Subcutaneous abdominal adipose tissue (tissue), 5 donors: ENCODE data around the gene CYSLTR2.
A peak's percentile ranks its signal among the peaks of the same experiment; 100 is the strongest.
"Not testable (repeated sequence)": the region's sequence is repeated elsewhere in the genome, so short reads cannot be mapped to it uniquely, and the experiment has no call there.

ENCODE experiments used
- H3K27ac ChIP-seq: one replicate; pipeline ENCODE4 v1.7.0; 2013; ENCODE audit warnings: low read depth, mild to moderate bottlenecking, inconsistent platforms, low read length, moderate library complexity
- H3K27me3 ChIP-seq, 5 donors: one replicate each; pipeline ENCODE4 v1.7.0; 2013; ENCODE audit warnings: low read length in 5 of 5, inconsistent platforms in 1 of 5; ENCODE audit not compliant: control insufficient read depth in 5 of 5, insufficient read depth in 4 of 5
- H3K36me3 ChIP-seq, 5 donors: one replicate each; pipeline ENCODE4 v1.7.0; 2013; ENCODE audit warnings: low read length in 5 of 5; ENCODE audit not compliant: control insufficient read depth in 5 of 5, insufficient read depth in 5 of 5
- H3K4me1 ChIP-seq, 5 donors: one replicate each; pipeline ENCODE4 v1.7.0; 2013; ENCODE audit warnings: low read length in 5 of 5, mild to moderate bottlenecking in 3 of 5, moderate library complexity in 1 of 5; ENCODE audit not compliant: control insufficient read depth in 5 of 5, insufficient read depth in 5 of 5
- H3K4me3 ChIP-seq, 5 donors: one replicate each; pipeline ENCODE4 v1.7.0; 2013; ENCODE audit warnings: low read length in 5 of 5, low read depth in 1 of 5
- H3K9ac ChIP-seq, 5 donors: one replicate each; pipeline ENCODE4 v1.7.0; 2013; ENCODE audit warnings: low read length in 5 of 5, mild to moderate bottlenecking in 4 of 5, moderate library complexity in 3 of 5
- H3K9me3 ChIP-seq, 5 donors: one replicate each; pipeline ENCODE4 v1.7.0; 2013; ENCODE audit warnings: low read length in 5 of 5; ENCODE audit not compliant: control insufficient read depth in 5 of 5
- donor health status: healthy.
- donor health status: healthy.
- donor health status: healthy.
- donor health status: healthy.
- donor health status: healthy.

Gene CYSLTR2

GRCh38 chr13:48654511-48654910, 782 bp downstream of the CYSLTR2 start:
- Histone ChIP-seq H3K4me3 (peak overlapping the region in 2 of 5 donors; percentile 13 to 48), H3K9me3 (no peaks in the 10 kb centered on the region), H3K9ac (no peak overlapping the region), H3K4me1 (peaks cover 3 to 39% (median 31%) of the 10 kb centered on the region in 5 donors), H3K27me3 (no peaks in the 10 kb centered on the region), H3K27ac (no peak overlapping the region), H3K36me3 (no peaks in the 10 kb centered on the region)

- H3K27ac ChIP-seq, result no peak overlapping the region
- no peak overlapping the region for H3K9ac ChIP-seq
- peaks cover 3 to 46% (median 38%) of the 10 kb centered on the region in 5 donors for H3K4me1 ChIP-seq
- peak overlapping the region in 1 of 5 donors; percentile 45 for H3K4me3 ChIP-seq
- H3K36me3 ChIP-seq, result no peaks in the 10 kb centered on the region
- H3K27me3 ChIP-seq, result no peaks in the 10 kb centered on the region
- H3K9me3 ChIP-seq, result no peaks in the 10 kb centered on the region
Observed at GRCh38 chr13:48655291-48655690, 1.6 kb downstream of the CYSLTR2 start.

DNA sequence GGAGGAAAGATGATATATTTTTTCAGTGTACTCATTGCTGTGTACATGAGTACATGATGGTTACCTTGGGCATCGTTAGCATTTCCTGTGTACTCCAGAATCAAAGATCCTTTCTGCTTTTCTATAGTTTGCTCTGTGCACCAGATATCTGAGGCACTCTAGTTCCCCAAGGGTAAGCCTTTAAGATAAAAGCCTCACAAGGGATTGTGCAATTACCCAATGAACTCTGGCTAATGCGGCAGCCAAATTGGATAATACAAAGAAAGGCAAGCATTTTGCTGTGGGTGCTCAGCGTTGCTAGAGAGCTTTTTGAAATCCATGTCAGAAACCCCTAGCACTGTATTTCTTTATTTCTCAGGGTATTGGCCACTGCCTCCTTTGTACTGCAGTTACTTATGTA, 2.9 kb downstream of the CYSLTR2 start:
- Histone ChIP-seq H3K9me3 (no peaks in the 10 kb centered on the region), H3K4me3 (no peak overlapping the region), H3K9ac (no peak overlapping the region), H3K36me3 (no peaks in the 10 kb centered on the region), H3K27ac (no peak overlapping the region), H3K27me3 (no peaks in the 10 kb centered on the region), H3K4me1 (peaks cover 3 to 57% (median 50%) of the 10 kb centered on the region in 5 donors)

DNA sequence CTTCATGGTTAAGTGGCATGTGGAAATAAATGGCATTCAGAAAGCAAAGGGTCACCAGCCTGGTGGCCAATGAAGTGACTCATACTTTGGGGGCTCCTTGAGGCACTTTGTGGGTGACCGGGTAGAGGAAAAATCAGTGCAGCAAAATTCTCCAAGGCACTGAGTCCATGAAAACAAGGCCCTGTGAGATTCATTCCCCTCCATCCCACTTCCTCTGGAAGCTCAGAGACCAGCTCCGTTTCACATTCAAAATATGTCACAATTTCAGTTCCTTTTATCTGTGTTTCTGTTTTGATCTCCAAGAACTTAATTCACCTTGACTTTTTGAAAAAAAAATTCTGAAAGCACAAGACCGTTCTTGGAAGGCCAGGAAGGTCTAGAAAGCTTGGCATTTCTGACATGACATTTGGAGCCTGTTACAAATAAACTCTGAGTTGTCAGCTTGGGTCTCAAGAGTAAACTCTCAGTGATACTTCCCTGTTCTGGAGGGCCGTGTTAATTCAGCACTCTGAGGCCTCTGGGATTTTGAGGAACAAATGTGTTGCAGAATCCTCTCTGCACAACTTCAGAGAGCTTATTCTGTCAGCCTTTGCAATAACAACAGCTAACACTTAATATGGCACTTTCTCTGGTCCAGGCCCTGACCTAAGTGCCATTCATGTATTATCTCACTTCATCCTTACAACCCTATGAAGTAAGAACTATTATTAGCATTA, 6.8 kb downstream of the CYSLTR2 start:
- no peaks in the 10 kb centered on the region for H3K36me3 ChIP-seq
- H3K9ac ChIP-seq, result no peak overlapping the region
- H3K27me3 ChIP-seq, result no peaks in the 10 kb centered on the region
- H3K4me1 ChIP-seq, result peaks cover 0 to 30% (median 28%) of the 10 kb centered on the region in 5 donors
- no peaks in the 10 kb centered on the region for H3K9me3 ChIP-seq
- peak overlapping the region in 1 of 5 donors; percentile 15 for H3K4me3 ChIP-seq
- peak overlapping the region; percentile 16 for H3K27ac ChIP-seq

GRCh38 chr13:48661107-48661506, 7.4 kb downstream of the CYSLTR2 start:
- Histone ChIP-seq H3K27ac (no peak overlapping the region), H3K9ac (no peak overlapping the region), H3K4me3 (no peak overlapping the region), H3K4me1 (peaks cover 0 to 30% (median 25%) of the 10 kb centered on the region in 5 donors), H3K9me3 (peaks cover 0 to 4% (median 0%) of the 10 kb centered on the region in 5 donors), H3K36me3 (no peaks in the 10 kb centered on the region), H3K27me3 (no peaks in the 10 kb centered on the region)

DNA sequence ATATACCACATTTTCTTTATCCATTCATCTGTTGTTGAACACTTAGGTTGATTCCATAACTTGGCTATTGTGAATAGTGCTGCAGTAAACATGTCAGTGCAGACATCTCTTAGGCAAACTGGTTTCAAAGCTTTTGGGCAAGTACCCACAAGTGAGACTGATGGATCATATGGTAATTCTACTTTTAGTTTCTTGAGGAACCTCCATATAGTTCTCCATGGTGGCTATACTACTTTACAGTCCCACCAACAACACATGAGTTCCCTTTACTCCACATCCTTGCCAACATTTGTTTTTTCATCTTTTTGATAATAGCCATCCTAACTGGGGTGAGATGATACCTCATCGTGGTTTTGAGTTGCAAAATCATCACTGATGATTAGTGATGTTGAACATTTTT, 8.5 kb downstream of the CYSLTR2 start:
- Histone ChIP-seq H3K4me1 (peaks cover 0 to 23% (median 19%) of the 10 kb centered on the region in 5 donors), H3K9ac (no peak overlapping the region), H3K9me3 (peaks cover 0 to 13% (median 3%) of the 10 kb centered on the region in 5 donors), H3K27ac (no peak overlapping the region), H3K36me3 (no peaks in the 10 kb centered on the region), H3K27me3 (no peaks in the 10 kb centered on the region), H3K4me3 (no peak overlapping the region)

GRCh38 chr13:48667136-48667535, 13.4 kb downstream of the CYSLTR2 start:
- no peaks in the 10 kb centered on the region for H3K4me1 ChIP-seq
- H3K27ac ChIP-seq, result no peak overlapping the region
- H3K27me3 ChIP-seq, result no peaks in the 10 kb centered on the region
- H3K36me3 ChIP-seq, result no peaks in the 10 kb centered on the region
- no peak overlapping the region for H3K4me3 ChIP-seq
- no peak overlapping the region for H3K9ac ChIP-seq
- H3K9me3 ChIP-seq, result peaks cover 0 to 15% (median 4%) of the 10 kb centered on the region in 5 donors

DNA sequence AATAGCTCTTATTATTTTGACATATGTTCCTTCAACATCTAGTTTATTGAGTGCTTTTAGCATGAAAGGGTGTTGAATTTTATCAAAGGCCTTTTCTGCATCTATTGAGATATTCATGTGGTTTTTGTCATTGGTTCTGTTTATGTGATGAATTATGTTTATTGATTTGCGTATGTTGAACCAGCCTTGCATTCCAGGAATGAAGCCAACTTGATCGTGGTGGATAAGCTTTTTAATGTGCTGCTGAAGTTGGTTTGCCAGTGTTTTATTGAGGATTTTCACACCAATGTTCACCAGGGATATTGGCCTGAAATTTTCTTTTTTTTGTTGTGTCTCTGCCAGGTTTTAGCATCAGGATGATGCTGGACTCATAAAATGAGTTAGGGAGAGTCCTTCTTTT, 17.7 kb downstream of the CYSLTR2 start:
- H3K9me3 ChIP-seq, H3K27ac ChIP-seq, H3K4me1 ChIP-seq, H3K36me3 ChIP-seq, H3K27me3 ChIP-seq, H3K4me3 ChIP-seq, H3K9ac ChIP-seq: not testable (repeated sequence)

GRCh38 chr13:48675247-48675646, 21.5 kb downstream of the CYSLTR2 start:
- no peaks in the 10 kb centered on the region for H3K27me3 ChIP-seq
- peaks cover 0 to 5% (median 0%) of the 10 kb centered on the region in 5 donors for H3K4me1 ChIP-seq
- no peak overlapping the region for H3K27ac ChIP-seq
- no peak overlapping the region for H3K9ac ChIP-seq
- peaks cover 0 to 2% (median 0%) of the 10 kb centered on the region in 5 donors for H3K9me3 ChIP-seq
- no peaks in the 10 kb centered on the region for H3K36me3 ChIP-seq
- H3K4me3 ChIP-seq, result no peak overlapping the region

DNA sequence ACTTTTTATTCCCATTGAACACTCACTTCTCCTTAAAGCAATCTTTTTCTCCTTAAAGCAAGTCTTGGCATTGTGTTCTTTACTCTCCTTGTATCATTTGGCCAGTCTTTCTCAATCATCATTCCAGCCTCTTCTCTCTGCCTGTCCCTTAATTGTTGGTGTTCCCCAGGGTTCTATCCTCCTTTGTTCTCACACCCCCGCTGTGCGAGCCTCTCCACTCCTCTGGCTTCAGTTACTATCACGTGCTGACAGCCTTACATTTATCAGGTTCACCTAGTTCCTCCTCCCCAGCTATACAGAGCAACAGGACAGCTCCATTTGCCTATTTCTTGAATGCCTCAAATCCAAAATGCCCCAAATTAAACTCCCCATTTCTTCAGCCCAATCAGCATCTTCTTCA, 24.6 kb downstream of the CYSLTR2 start:
- Histone ChIP-seq H3K36me3 (no peaks in the 10 kb centered on the region), H3K4me1 (peaks cover 0 to 5% (median 0%) of the 10 kb centered on the region in 5 donors), H3K4me3 (no peak overlapping the region), H3K27ac (no peak overlapping the region), H3K9me3 (peaks cover 0 to 2% (median 0%) of the 10 kb centered on the region in 5 donors), H3K27me3 (no peaks in the 10 kb centered on the region), H3K9ac (no peak overlapping the region)
